Measurements from ENCODE around the gene IL1R1. TPM values are rescaled to one million over a fixed set of nuclear protein-coding genes. Genes with fewer than 3 reads are reported as not detected.

Gene IL1R1
- total RNA-seq, 1 experiment from 2014 or later, result 5.2 TPM

DNA sequence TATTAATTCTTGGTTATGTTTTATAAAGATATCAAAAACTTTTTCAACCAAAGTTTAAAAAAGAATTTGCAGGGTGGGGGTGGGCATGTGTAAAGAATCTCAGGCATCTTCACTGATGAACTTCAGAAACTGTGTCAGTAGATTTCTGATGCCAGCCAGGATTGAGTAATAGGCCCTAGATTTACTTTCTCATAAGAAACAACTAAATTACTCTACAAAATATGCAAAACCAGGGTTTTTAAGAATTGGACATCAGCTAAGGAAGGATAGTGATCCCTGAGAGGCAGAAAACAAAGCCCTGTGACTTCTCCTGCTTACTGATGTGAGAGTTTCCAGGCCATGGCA is 11.9 kb upstream of the IL1R1 start:
- H3K27ac Mint-ChIP-seq (ENCODE audit: low read depth, unreplicated experiment), result no peak overlapping the region
- ChIA-PET POLR2A (no interaction called here), CTCF (interaction anchor here (0.6 to 1.2 kb wide), 3 partner anchors 110 to 312 kb away, joined by 3 read pairs; no protein-coding TSS in a partner anchor)
- no peaks in the 10 kb centered on the region for H3K36me3 Mint-ChIP-seq (ENCODE audit: insufficient read depth, unreplicated experiment)
- no peak for DNase-seq (ENCODE audit: unreplicated experiment)
- H3K4me1 Mint-ChIP-seq (ENCODE audit: insufficient read depth, unreplicated experiment), result peaks cover 28% of the 10 kb centered on the region
- H3K27me3 Mint-ChIP-seq (ENCODE audit: insufficient read depth, unreplicated experiment), result no peaks in the 10 kb centered on the region
- no TSS peak for BruUV-seq (replicated peaks)
- TF ChIP-seq, protein P1, sequence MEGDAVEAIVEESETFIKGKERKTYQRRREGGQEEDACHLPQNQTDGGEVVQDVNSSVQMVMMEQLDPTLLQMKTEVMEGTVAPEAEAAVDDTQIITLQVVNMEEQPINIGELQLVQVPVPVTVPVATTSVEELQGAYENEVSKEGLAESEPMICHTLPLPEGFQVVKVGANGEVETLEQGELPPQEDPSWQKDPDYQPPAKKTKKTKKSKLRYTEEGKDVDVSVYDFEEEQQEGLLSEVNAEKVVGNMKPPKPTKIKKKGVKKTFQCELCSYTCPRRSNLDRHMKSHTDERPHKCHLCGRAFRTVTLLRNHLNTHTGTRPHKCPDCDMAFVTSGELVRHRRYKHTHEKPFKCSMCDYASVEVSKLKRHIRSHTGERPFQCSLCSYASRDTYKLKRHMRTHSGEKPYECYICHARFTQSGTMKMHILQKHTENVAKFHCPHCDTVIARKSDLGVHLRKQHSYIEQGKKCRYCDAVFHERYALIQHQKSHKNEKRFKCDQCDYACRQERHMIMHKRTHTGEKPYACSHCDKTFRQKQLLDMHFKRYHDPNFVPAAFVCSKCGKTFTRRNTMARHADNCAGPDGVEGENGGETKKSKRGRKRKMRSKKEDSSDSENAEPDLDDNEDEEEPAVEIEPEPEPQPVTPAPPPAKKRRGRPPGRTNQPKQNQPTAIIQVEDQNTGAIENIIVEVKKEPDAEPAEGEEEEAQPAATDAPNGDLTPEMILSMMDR (IDR thresholded peaks at IDR 0.05; ENCODE audit: unreplicated experiment), result no peak
- H3K4me3 Mint-ChIP-seq (ENCODE audit: unreplicated experiment), result no peak overlapping the region
- intact Hi-C loops (cut with micrococcal nuclease), result no loop called here
- peaks cover 7% of the 10 kb centered on the region for H3K9me3 Mint-ChIP-seq (ENCODE audit: unreplicated experiment)

DNA sequence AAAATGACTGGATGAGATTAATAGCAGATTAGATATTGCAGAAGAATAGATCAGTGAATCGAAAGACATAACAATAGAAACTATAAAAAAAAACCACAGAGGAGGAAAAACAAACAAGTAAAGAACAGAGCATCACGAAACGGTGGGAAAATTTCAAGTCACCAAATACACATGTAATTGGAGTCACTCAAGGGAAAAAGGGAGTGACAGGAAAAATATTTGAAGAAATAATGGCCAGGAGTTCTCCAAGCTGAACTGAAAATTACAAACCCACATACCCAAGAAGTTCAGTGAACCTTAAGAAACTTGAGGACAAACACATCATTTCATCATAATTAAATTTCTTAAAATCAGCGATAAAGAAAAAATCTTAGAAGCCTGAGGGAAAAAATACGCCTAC is 11.0 kb upstream of the IL1R1 start:
- TF ChIP-seq, protein P1 (IDR thresholded peaks at IDR 0.05; ENCODE audit: unreplicated experiment), result no peak
- ChIA-PET POLR2A (interaction anchor here (0.7 kb wide), 1 partner anchor 20 kb away, joined by 3 read pairs; no protein-coding TSS in a partner anchor), CTCF (interaction anchor here (0.6 to 1.2 kb wide), 2 partner anchors 36 to 109 kb away, joined by 3 read pairs; no protein-coding TSS in a partner anchor)
- Mint-ChIP-seq H3K4me1 (ENCODE audit: insufficient read depth, unreplicated experiment) (peaks cover 28% of the 10 kb centered on the region), H3K4me3 (ENCODE audit: unreplicated experiment) (no peak overlapping the region), H3K9me3 (ENCODE audit: unreplicated experiment) (peaks cover 7% of the 10 kb centered on the region), H3K27ac (ENCODE audit: low read depth, unreplicated experiment) (no peak overlapping the region), H3K36me3 (ENCODE audit: insufficient read depth, unreplicated experiment) (no peaks in the 10 kb centered on the region), H3K27me3 (ENCODE audit: insufficient read depth, unreplicated experiment) (no peaks in the 10 kb centered on the region)
- no peak for DNase-seq (ENCODE audit: unreplicated experiment)
- no TSS peak for BruUV-seq (replicated peaks)
- intact Hi-C loops (cut with micrococcal nuclease), result no loop called here

DNA sequence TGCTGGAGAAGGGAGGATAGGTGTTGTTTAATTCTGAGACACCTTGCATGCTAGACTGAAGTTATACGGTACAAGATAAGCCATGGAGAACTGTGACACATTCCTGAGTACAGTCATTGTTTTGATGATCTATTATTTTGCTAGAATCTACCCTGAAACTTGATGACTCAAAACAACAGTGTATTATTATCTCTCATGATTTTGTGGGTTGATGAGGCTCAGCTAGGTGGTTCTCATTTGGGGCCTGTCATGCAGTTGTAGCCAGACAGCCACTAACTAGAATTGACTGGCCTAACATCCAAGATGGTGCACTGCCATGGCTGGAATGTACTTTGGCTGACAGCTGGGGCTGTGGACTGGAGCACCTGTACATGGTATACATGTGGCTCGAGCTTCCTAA is 5.4 kb upstream of the IL1R1 start:
- no TSS peak for BruUV-seq (replicated peaks)
- Mint-ChIP-seq H3K9me3 (ENCODE audit: unreplicated experiment) (no peaks in the 10 kb centered on the region), H3K4me3 (ENCODE audit: unreplicated experiment) (no peak overlapping the region), H3K27ac (ENCODE audit: low read depth, unreplicated experiment) (no peak overlapping the region), H3K36me3 (ENCODE audit: insufficient read depth, unreplicated experiment) (no peaks in the 10 kb centered on the region), H3K4me1 (ENCODE audit: insufficient read depth, unreplicated experiment) (no peaks in the 10 kb centered on the region), H3K27me3 (ENCODE audit: insufficient read depth, unreplicated experiment) (no peaks in the 10 kb centered on the region)
- POLR2A ChIA-PET, result interaction anchor here (1.8 kb wide), 1 partner anchor 9 kb away, joined by 6 read pairs; no protein-coding TSS in a partner anchor
- TF ChIP-seq, protein P1 (IDR thresholded peaks at IDR 0.05; ENCODE audit: unreplicated experiment), result no peak
- DNase-seq (ENCODE audit: unreplicated experiment), result no peak
- CTCF ChIA-PET, result interaction anchor here (1.1 to 1.3 kb wide), 2 partner anchors 46 to 117 kb away, joined by 4 read pairs; no protein-coding TSS in a partner anchor
- intact Hi-C loops (cut with micrococcal nuclease), result no loop called here

DNA sequence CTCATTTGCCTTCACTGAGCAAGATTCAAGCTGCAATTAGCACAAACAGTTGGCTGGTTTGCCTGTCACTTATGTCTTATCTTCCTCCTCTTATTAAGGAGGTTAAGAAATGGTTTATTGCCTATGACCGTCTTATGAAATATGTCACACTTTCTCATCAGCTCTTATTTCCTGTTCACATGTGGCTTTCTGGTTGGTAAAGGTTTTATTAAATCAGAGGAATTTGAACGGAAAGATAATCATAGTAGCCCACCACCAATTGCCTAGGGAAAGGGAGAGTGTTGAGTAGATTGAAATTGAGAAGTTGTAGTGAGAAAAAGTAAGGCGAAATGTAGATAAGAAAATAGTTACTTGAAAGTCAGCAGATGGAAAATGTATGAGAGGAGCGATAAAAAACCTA is 4.2 kb upstream of the IL1R1 start:
- no peaks in the 10 kb centered on the region for H3K36me3 Mint-ChIP-seq (ENCODE audit: insufficient read depth, unreplicated experiment)
- intact Hi-C loops (cut with micrococcal nuclease), result no loop called here
- peak overlapping the region; percentile 37 for H3K27ac Mint-ChIP-seq (ENCODE audit: low read depth, unreplicated experiment)

More for the DNA sequence above, 4.2 kb upstream of the IL1R1 start:
- TF ChIP-seq, protein P1 (IDR thresholded peaks at IDR 0.05; ENCODE audit: unreplicated experiment), result no peak
- no peaks in the 10 kb centered on the region for H3K9me3 Mint-ChIP-seq (ENCODE audit: unreplicated experiment)
- no peaks in the 10 kb centered on the region for H3K27me3 Mint-ChIP-seq (ENCODE audit: insufficient read depth, unreplicated experiment)
- CTCF ChIA-PET, result interaction anchor here (1.5 kb wide), 1 partner anchor 118 kb away, joined by 5 read pairs; no protein-coding TSS in a partner anchor
- no peak overlapping the region for H3K4me3 Mint-ChIP-seq (ENCODE audit: unreplicated experiment)
- no peak for DNase-seq (ENCODE audit: unreplicated experiment)
- BruUV-seq (replicated peaks), result no TSS peak
- no peaks in the 10 kb centered on the region for H3K4me1 Mint-ChIP-seq (ENCODE audit: insufficient read depth, unreplicated experiment)
- POLR2A ChIA-PET, result no interaction called here

All from MCF 10A (cell line).